GM12878 (cell line): ENCODE results near the gene PPP2R5C. TPM values are rescaled to one million over a fixed set of nuclear protein-coding genes. Genes with fewer than 3 reads are reported as not detected.

ENCODE experiments used
- ATAC-seq: fragments of 200-7000 bp; cut with Tn5 transposase; 3 replicates; pipeline ENCODE4 v1.9.1; 2020; ENCODE audit warnings: mild to moderate bottlenecking, moderate library complexity
- BruUV-seq: library from RNA; stranded (reverse); fragments of 400-500 nt; replicated peaks from 2 replicates; lab custom pipeline; 2021; lab: Mats Ljungman, UMichigan
- CTCF ChIA-PET: fragments of 300-600 bp; sonication (Branson Sonifier 250); formaldehyde crosslinking; extraction: SDS; loops from one replicate; lab custom pipeline; 2021; ENCODE audit warnings: inconsistent platforms; lab: Yijun Ruan, JAX
- POLR2A ChIA-PET: fragments of 350-600 bp; formaldehyde crosslinking; extraction: SDS; loops from one replicate; lab custom pipeline; 2021; ENCODE audit warnings: inconsistent platforms; lab: Charles Lee
- RAD21 ChIA-PET: fragments of 300-600 bp; sonication (Branson Sonifier 250); formaldehyde crosslinking; loops from one replicate; lab custom pipeline; 2023; ENCODE audit warnings: antibody characterized with exemption; ENCODE audit not compliant: unreplicated experiment; lab: Charles Lee
- SMC1A ChIA-PET: fragments of 300-600 bp; sonication (Branson Sonifier 250); formaldehyde crosslinking; loops from one replicate; lab custom pipeline; 2023; ENCODE audit not compliant: unreplicated experiment, uncharacterized antibody; lab: Charles Lee
- DNase-seq: peaks from one replicate; pipeline ENCODE4 v3.0.0-alpha.2; 2011; ENCODE audit warnings: low read depth, low spot score
- FAIRE-seq: peaks from 3 replicates; lab custom pipeline; 2011; peaks lifted over from hg19 to GRCh38; lab: Jason Lieb, UNC
- H2AFZ ChIP-seq: 2 replicates; pipeline ENCODE4 v1.6.0; 2011; ENCODE audit warnings: low read depth, low read length, control low read depth; ENCODE audit not compliant: control insufficient read depth
- H3K27ac ChIP-seq: 2 replicates; pipeline ENCODE4 v1.5.1; 2011; ENCODE audit warnings: control low read depth; ENCODE audit not compliant: control insufficient read depth, insufficient read depth
- H3K27me3 ChIP-seq, 2 experiments: replicated peaks in 1 of 2; 2 replicates each; pipeline versions ENCODE4 v1.6.0 to v1.6.1; 2011; ENCODE audit warnings: low read length in 1 of 2; ENCODE audit not compliant: control insufficient read depth in 2 of 2, insufficient read depth in 2 of 2
- H3K36me3 ChIP-seq, 2 experiments: 2 replicates each; pipeline ENCODE4 v1.5.1; 2011; ENCODE audit warnings: low read length in 1 of 2; ENCODE audit not compliant: control insufficient read depth in 2 of 2, insufficient read depth in 2 of 2
- H3K4me1 ChIP-seq: 2 replicates; pipeline ENCODE4 v1.6.1; 2011; ENCODE audit warnings: mild to moderate bottlenecking, low read length, moderate library complexity, mixed read lengths; ENCODE audit not compliant: control insufficient read depth, insufficient read depth
- H3K4me2 ChIP-seq: 2 replicates; pipeline ENCODE4 v1.6.0; 2011; ENCODE audit warnings: control low read depth; ENCODE audit not compliant: control insufficient read depth, insufficient read depth
- H3K4me3 ChIP-seq: fragments of 200-600 bp; sonication (generic); 2 replicates; pipeline ENCODE4 v1.5.1; 2016
- H3K79me2 ChIP-seq: 2 replicates; pipeline ENCODE4 v1.6.0; 2011; ENCODE audit warnings: low read length; ENCODE audit not compliant: control insufficient read depth, insufficient read depth
- H3K9ac ChIP-seq: 2 replicates; pipeline ENCODE4 v1.8.0; 2011; ENCODE audit warnings: low read length, control low read depth, mixed read lengths; ENCODE audit not compliant: control insufficient read depth, insufficient read depth
- H3K9me3 ChIP-seq: replicated peaks from 3 replicates; pipeline ENCODE4 v1.5.1; 2011; ENCODE audit warnings: mild to moderate bottlenecking, low read length; ENCODE audit not compliant: control insufficient read depth, insufficient read depth
- H4K20me1 ChIP-seq: 2 replicates; pipeline ENCODE4 v1.6.0; 2011; ENCODE audit not compliant: control insufficient read depth, insufficient read depth
- BCLAF1 ChIP-seq: fragments of 450-650 bp; IDR thresholded peaks from 2 replicates; pipeline ENCODE4 v1.6.1; 2017; ENCODE audit warnings: antibody characterized with exemption, mild to moderate bottlenecking, moderate library complexity
- BHLHE40 ChIP-seq, 2 experiments: fragments of 450-650 bp in 1 of 2; IDR thresholded peaks; 2 replicates each; pipeline ENCODE4 v1.6.1; 2011 to 2017; ENCODE audit warnings: low read depth in 2 of 2, borderline replicate concordance in 1 of 2, improper control_type of control experiment in 1 of 2, low read length in 1 of 2, mild to moderate bottlenecking in 1 of 2
- CBX3 ChIP-seq: fragments of 200-600 bp; sonication (generic); IDR thresholded peaks from 2 replicates; pipeline ENCODE4 v1.6.1; 2016; ENCODE audit warnings: low read depth, borderline replicate concordance
- CBX5 ChIP-seq: sonication (generic); IDR thresholded peaks from 2 replicates; pipeline ENCODE4 v1.6.1; 2016; ENCODE audit warnings: low read depth, moderate library complexity, mild to moderate bottlenecking, inconsistent platforms
- E2F8 ChIP-seq: fragments of 450-650 bp; IDR thresholded peaks from 2 replicates; pipeline ENCODE4 v1.6.1; 2018; ENCODE audit warnings: mild to moderate bottlenecking, low read depth, moderate library complexity; ENCODE audit not compliant: partially characterized antibody
- ESRRA ChIP-seq: IDR thresholded peaks from 2 replicates; pipeline ENCODE4 v1.6.1; 2012; ENCODE audit warnings: mild to moderate bottlenecking, low read length, improper control_type of control experiment
- GABPA ChIP-seq: IDR thresholded peaks from 2 replicates; pipeline ENCODE4 v1.6.1; 2014; ENCODE audit warnings: antibody characterized with exemption, low read depth, mild to moderate bottlenecking, inconsistent platforms
- IKZF1 ChIP-seq: fragments of 450-650 bp; conservative IDR thresholded peaks from 2 replicates; pipeline ENCODE4 v1.6.1; 2017; ENCODE audit warnings: antibody characterized with exemption, mild to moderate bottlenecking
- KAT2A ChIP-seq: conservative IDR thresholded peaks from 2 replicates; pipeline ENCODE4 v1.6.1; 2011; ENCODE audit warnings: low read depth, low read length; ENCODE audit not compliant: control insufficient read depth
- KDM1A ChIP-seq: fragments of 200-600 bp; sonication (generic); IDR thresholded peaks from 2 replicates; pipeline ENCODE4 v1.6.1; 2016; ENCODE audit warnings: borderline replicate concordance
- LARP7 ChIP-seq: fragments of 450-650 bp; IDR thresholded peaks from 2 replicates; pipeline ENCODE4 v1.6.1; 2017; ENCODE audit warnings: mild to moderate bottlenecking
- MTA2 ChIP-seq: fragments of 450-650 bp; IDR thresholded peaks from 2 replicates; pipeline ENCODE4 v1.6.1; 2016; ENCODE audit warnings: low read depth, mild to moderate bottlenecking, moderate library complexity
- MTA3 ChIP-seq: IDR thresholded peaks from 2 replicates; pipeline ENCODE4 v1.6.1; 2012; ENCODE audit warnings: low read length, inconsistent platforms, borderline replicate concordance
- RELA ChIP-seq: fragments of 450-650 bp; IDR thresholded peaks from 2 replicates; pipeline ENCODE4 v1.8.0; 2014; ENCODE audit warnings: borderline replicate concordance; ENCODE audit not compliant: partially characterized antibody
- TAF1 ChIP-seq: IDR thresholded peaks from 2 replicates; pipeline ENCODE4 v1.6.1; 2011; ENCODE audit warnings: mild to moderate bottlenecking, low read depth, low read length, borderline replicate concordance
- USF2 ChIP-seq: IDR thresholded peaks from 2 replicates; pipeline ENCODE4 v1.6.1; 2011; ENCODE audit warnings: low read depth, low read length, improper control_type of control experiment, borderline replicate concordance
- ZNF24 ChIP-seq: fragments of 450-650 bp; IDR thresholded peaks from 2 replicates; pipeline ENCODE4 v1.6.1; 2017; ENCODE audit warnings: antibody characterized with exemption, mild to moderate bottlenecking
- ZNF622 ChIP-seq: fragments of 450-650 bp; IDR thresholded peaks from 2 replicates; pipeline ENCODE4 v1.6.1; 2017; ENCODE audit warnings: mild to moderate bottlenecking, inconsistent platforms
- WGBS: methylation state at CpG from one replicate; pipeline ENCODE4 v1.1.6; 2016; ENCODE audit warnings: low lambda C conversion rate; ENCODE audit not compliant: insufficient replicate concordance, insufficient coverage; ENCODE audit errors: missing lambda C conversion rate; 5-methylcytosine and 5-hydroxymethylcytosine counted together
- in situ Hi-C: fragments of 300-500 bp; cut with MboI; formaldehyde crosslinking; loops from 9 replicates; pipeline ENCODE4 v1.14.3; 2018; ENCODE audit warnings: mixed read lengths
- intact Hi-C: fragments of 100-400 bp; cut with micrococcal nuclease; formaldehyde crosslinking; loops from one replicate; pipeline ENCODE4 v1.14.2; 2022; ENCODE audit not compliant: unreplicated experiment
- polyA plus RNA-seq, 11 experiments: library from polyadenylated mRNA; depleted of rRNA in 4 of 11; unstranded in 6 of 11; stranded (reverse) in 5 of 11; fragments of >200 nt; fragmentation: Nextera tagmentation in 4 of 11; fragmentation: Illumina TruSeq in 1 of 11; extraction: Ambion mirVana in 4 of 11; extraction: Trizol in 1 of 11; gene quantifications; 1 replicate in 1 of 11; 2 replicates in 10 of 11; pipeline versions ENCODE4 v1.2.1 to v1.2.3, GENCODE V29; 2011 to 2016; ENCODE audit warnings: inconsistent platforms in 2 of 11, missing spikeins in 2 of 11, low read depth in 1 of 11
- total RNA-seq, 4 experiments: library from RNA; depleted of rRNA in 3 of 4; stranded (reverse); fragments of >200 nt in 3 of 4; fragmentation: Illumina TruSeq in 1 of 4; extraction: Trizol in 1 of 4; gene quantifications; 2 replicates each; pipeline versions ENCODE4 v1.2.1 to v1.2.3, GENCODE V29; 2013 to 2021

Gene PPP2R5C
- total and polyA plus RNA-seq, 10 of the 15 experiments (the other 5 are each of a cell fraction or from before 2014, with no cell fraction given): 106 to 199 (median 144) TPM

- ChIA-PET SMC1A (interaction anchor here (0.7 to 1.0 kb wide), 3 partner anchors 109 to 361 kb away, joined by 3 to 4 read pairs (median 4); no protein-coding TSS in a partner anchor), CTCF (interaction anchor here (1.1 to 10.0 kb wide), 4 partner anchors 109 to 362 kb away, joined by 3 to 80 read pairs (median 6); no protein-coding TSS in a partner anchor), RAD21 (interaction anchor here (1.1 to 1.4 kb wide), 2 partner anchors 109 to 144 kb away, joined by 3 read pairs; no protein-coding TSS in a partner anchor), POLR2A (interaction anchor here (0.7 kb wide), 1 partner anchor 49 kb away, joined by 3 read pairs; no protein-coding TSS in a partner anchor)
- intact Hi-C loops (no loop called here), in situ Hi-C loops (no loop called here)
- no peaks in the 10 kb centered on the region for H3K36me3 ChIP-seq
- H3K9me3 ChIP-seq: no peaks in the 10 kb centered on the region
- no TSS peak for BruUV-seq
- peaks cover 2% of the 10 kb centered on the region; the same call in 1 of the 2 replicates for H3K4me1 ChIP-seq
- H3K79me2 ChIP-seq: peaks cover 10% of the 10 kb centered on the region
- no peak overlapping the region for H3K4me2 ChIP-seq
- DNase-seq: no peak
- H2AFZ ChIP-seq: no peak overlapping the region
- no peak for ATAC-seq
- WGBS: 71% methylated on average over 8 of the region's 8 CpGs
- FAIRE-seq: no peak
- no peaks in the 10 kb centered on the region for H4K20me1 ChIP-seq
- no peak overlapping the region for H3K9ac ChIP-seq
- no peaks in the 10 kb centered on the region for H3K27me3 ChIP-seq
- H3K27ac ChIP-seq: no peak overlapping the region
- H3K4me3 ChIP-seq: no peak overlapping the region
- no peak for TF ChIP-seq LARP7
- TF ChIP-seq ESRRA: no peak
- no peak for TF ChIP-seq GABPA
- no peak for TF ChIP-seq TAF1
- no peak for TF ChIP-seq CBX3
- TF ChIP-seq ZNF24: no peak
- TF ChIP-seq BCLAF1: no peak
- TF ChIP-seq BHLHE40 (IDR thresholded peaks at IDR 0.05; ENCODE audit: borderline replicate concordance in 1 of 2, low read depth in 2 of 2, low read length in 1 of 2): no peak
- no peak for TF ChIP-seq E2F8
- TF ChIP-seq MTA2: no peak
- TF ChIP-seq CBX5: no peak
- no peak for TF ChIP-seq KAT2A
- no peak for TF ChIP-seq IKZF1
- TF ChIP-seq RELA: no peak
- no peak for TF ChIP-seq KDM1A
- TF ChIP-seq MTA3: no peak
- TF ChIP-seq USF2: no peak
- no peak for TF ChIP-seq ZNF622
Observed at GRCh38 chr14:101953151-101953550, 191.6 kb downstream of the PPP2R5C start.
